OCI-LY1 (cell line): ENCODE measurements around the gene JPT2.

ENCODE experiments used
- EZH2 ChIP-seq: fragments of 200-600 bp; sonication (generic), shearing (Covaris generic); IDR thresholded peaks from 2 replicates; pipeline ENCODE4 v1.8.0; 2017; ENCODE audit warnings: borderline replicate concordance, mixed run types, mild to moderate bottlenecking, antibody characterized with exemption, low read length, moderate library complexity, mixed read lengths
- TF ChIP-seq, protein P1 (sequence below): fragments of 200-600 bp; sonication (generic), shearing (Covaris generic); IDR thresholded peaks from 2 replicates; pipeline ENCODE4 v1.5.1; 2017; ENCODE audit warnings: mild to moderate bottlenecking, antibody characterized with exemption, low read length, moderate library complexity, mixed read lengths

DNA sequence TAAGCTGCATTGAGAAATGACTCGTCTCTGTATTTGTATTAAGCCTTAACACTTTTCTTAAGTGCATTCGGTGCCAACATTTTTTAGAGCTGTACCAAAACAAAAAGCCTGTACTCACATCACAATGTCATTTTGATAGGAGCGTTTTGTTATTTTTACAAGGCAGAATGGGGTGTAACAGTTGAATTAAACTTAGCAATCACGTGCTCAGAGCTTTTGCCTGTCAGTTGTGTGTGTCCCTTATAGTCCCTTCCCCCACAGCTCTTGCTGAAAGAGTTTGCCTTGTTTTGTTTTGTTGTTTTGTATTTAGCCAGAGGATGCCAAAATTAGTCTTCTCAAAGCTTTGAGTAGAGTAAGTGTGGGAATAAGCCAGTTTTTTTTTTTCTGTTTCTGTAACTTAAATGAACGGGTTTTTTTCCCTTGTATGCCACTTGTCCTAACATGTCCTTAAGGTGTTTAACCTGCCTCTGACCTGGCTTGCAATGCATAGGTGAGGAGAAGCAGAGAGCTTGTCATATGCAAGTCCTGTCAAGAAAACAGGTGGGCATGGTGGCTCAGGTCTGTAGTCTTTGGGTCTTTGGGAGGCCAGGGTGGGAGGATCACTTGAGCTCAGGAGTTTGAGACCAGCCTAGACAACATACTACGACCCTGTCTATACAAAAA lies 23.3 kb downstream of the JPT2 start:
- TF ChIP-seq, protein P1, sequence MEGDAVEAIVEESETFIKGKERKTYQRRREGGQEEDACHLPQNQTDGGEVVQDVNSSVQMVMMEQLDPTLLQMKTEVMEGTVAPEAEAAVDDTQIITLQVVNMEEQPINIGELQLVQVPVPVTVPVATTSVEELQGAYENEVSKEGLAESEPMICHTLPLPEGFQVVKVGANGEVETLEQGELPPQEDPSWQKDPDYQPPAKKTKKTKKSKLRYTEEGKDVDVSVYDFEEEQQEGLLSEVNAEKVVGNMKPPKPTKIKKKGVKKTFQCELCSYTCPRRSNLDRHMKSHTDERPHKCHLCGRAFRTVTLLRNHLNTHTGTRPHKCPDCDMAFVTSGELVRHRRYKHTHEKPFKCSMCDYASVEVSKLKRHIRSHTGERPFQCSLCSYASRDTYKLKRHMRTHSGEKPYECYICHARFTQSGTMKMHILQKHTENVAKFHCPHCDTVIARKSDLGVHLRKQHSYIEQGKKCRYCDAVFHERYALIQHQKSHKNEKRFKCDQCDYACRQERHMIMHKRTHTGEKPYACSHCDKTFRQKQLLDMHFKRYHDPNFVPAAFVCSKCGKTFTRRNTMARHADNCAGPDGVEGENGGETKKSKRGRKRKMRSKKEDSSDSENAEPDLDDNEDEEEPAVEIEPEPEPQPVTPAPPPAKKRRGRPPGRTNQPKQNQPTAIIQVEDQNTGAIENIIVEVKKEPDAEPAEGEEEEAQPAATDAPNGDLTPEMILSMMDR, result no peak
- no peak for TF ChIP-seq EZH2
